K562 (cell line): Measurements from ENCODE around the gene USP48. TPM values are rescaled to one million over a fixed set of nuclear protein-coding genes. Genes with fewer than 3 reads are reported as not detected.

Source experiments
- ATAC-seq: fragments of 200-7000 bp; cut with Tn5 transposase; 3 replicates; pipeline ENCODE4 v1.9.1; 2020; ENCODE audit warnings: moderate library complexity
- BruUV-seq: library from RNA; stranded (reverse); fragments of 400-500 nt; replicated peaks from 2 replicates; lab custom pipeline; 2021; lab: Mats Ljungman, UMichigan
- CTCF ChIA-PET: fragments of 300-600 bp; formaldehyde crosslinking; extraction: SDS; loops from one replicate; lab custom pipeline; 2021; ENCODE audit warnings: low intra/inter-chr PET ratio; lab: Yijun Ruan, JAX
- POLR2A ChIA-PET: fragments of 300-600, 350-650 bp; sonication (Branson Sonifier 250); formaldehyde crosslinking; extraction: SDS; loops from one replicate; lab custom pipeline; 2021; ENCODE audit warnings: antibody characterized with exemption, inconsistent platforms; lab: Yijun Ruan, JAX
- DNase-seq, 4 experiments: peaks; one replicate each; pipeline versions ENCODE4 v3.0.0 to v3.0.0-alpha.2; 2011 to 2018; ENCODE audit warnings: low spot score in 3 of 4, mixed read lengths in 3 of 4; ENCODE audit errors: extremely low read depth in 1 of 4
- FAIRE-seq: peaks from 2 replicates; lab custom pipeline; 2011; peaks lifted over from hg19 to GRCh38; lab: Jason Lieb, UNC
- H2AFZ ChIP-seq: 2 replicates; pipeline ENCODE4 v1.6.0; 2011; ENCODE audit warnings: low read depth, low read length, control low read depth, inconsistent platforms
- H3K27ac ChIP-seq: fragments of 200-600 bp; 3 replicates; pipeline ENCODE4 v1.8.0; 2011; ENCODE audit warnings: low read depth, mild to moderate bottlenecking, control low read depth, inconsistent platforms, low read length, moderate library complexity, mixed read lengths; ENCODE audit errors: extremely low read depth
- H3K27me3 ChIP-seq, 2 experiments: fragments of 300-600 bp in 1 of 2; 2 replicates in 1 of 2; 3 replicates in 1 of 2; pipeline versions ENCODE4 v1.6.0 to v1.8.0; 2011; ENCODE audit warnings: inconsistent platforms in 2 of 2, low read length in 2 of 2, mild to moderate bottlenecking in 1 of 2, mixed read lengths in 1 of 2, moderate library complexity in 1 of 2; ENCODE audit not compliant: control insufficient read depth in 2 of 2, insufficient read depth in 2 of 2
- H3K36me3 ChIP-seq: fragments of 300-600 bp; 3 replicates; pipeline ENCODE4 v1.8.0; 2011; ENCODE audit warnings: mild to moderate bottlenecking, low read length, inconsistent platforms; ENCODE audit not compliant: control insufficient read depth, insufficient read depth
- H3K4me1 ChIP-seq, 2 experiments: fragments of 200-600 bp in 1 of 2; replicated peaks in 1 of 2; 2 replicates in 1 of 2; 3 replicates in 1 of 2; pipeline versions ENCODE4 v1.5.1 to v1.8.0; 2011; ENCODE audit warnings: inconsistent platforms in 2 of 2, low read length in 2 of 2, mild to moderate bottlenecking in 1 of 2, mixed read lengths in 1 of 2, moderate library complexity in 1 of 2; ENCODE audit not compliant: control insufficient read depth in 2 of 2, insufficient read depth in 2 of 2
- H3K4me2 ChIP-seq: 2 replicates; pipeline ENCODE4 v1.6.1; 2011; ENCODE audit warnings: low read length, control low read depth, inconsistent platforms, mixed read lengths; ENCODE audit not compliant: insufficient read depth
- H3K4me3 ChIP-seq: fragments of 200-600 bp; sonication (generic), shearing (Covaris generic); 2 replicates; pipeline ENCODE4 v1.5.1; 2016; ENCODE audit warnings: control low read depth, inconsistent platforms
- H3K79me2 ChIP-seq: fragments of 200-600 bp; 3 replicates; pipeline ENCODE4 v1.8.0; 2011; ENCODE audit warnings: low read length, inconsistent platforms; ENCODE audit not compliant: control insufficient read depth, insufficient read depth
- H3K9ac ChIP-seq, 2 experiments: 2 replicates each; pipeline versions ENCODE4 v1.6.0 to v1.6.1; 2011; ENCODE audit warnings: low read depth in 2 of 2, low read length in 2 of 2, control low read depth in 1 of 2, inconsistent platforms in 1 of 2, mild to moderate bottlenecking in 1 of 2, mixed read lengths in 1 of 2; ENCODE audit not compliant: insufficient read depth in 1 of 2
- H3K9me1 ChIP-seq: one replicate; pipeline ENCODE4 v1.6.0; 2011; ENCODE audit warnings: inconsistent platforms, mild to moderate bottlenecking, low read length, moderate library complexity; ENCODE audit not compliant: control insufficient read depth, insufficient read depth
- H3K9me3 ChIP-seq: replicated peaks from 2 replicates; pipeline ENCODE4 v1.5.1; 2011; ENCODE audit warnings: low read depth, low read length, inconsistent platforms; ENCODE audit not compliant: control insufficient read depth, insufficient read depth
- H4K20me1 ChIP-seq: replicated peaks from 2 replicates; pipeline ENCODE4 v1.6.1; 2011; ENCODE audit warnings: low read length, inconsistent platforms, mixed read lengths; ENCODE audit not compliant: control insufficient read depth, insufficient read depth
- DMBX1 ChIP-seq: fragments of 250-450 bp; sonication (Bioruptor Pico); IDR thresholded peaks from 2 replicates; pipeline ENCODE4 v1.8.0; 2022; ENCODE audit warnings: inconsistent platforms, mild to moderate bottlenecking, moderate library complexity, borderline replicate concordance
- EHMT2 ChIP-seq: fragments of 450-650 bp; IDR thresholded peaks from 2 replicates; pipeline ENCODE4 v1.6.1; 2018; ENCODE audit warnings: antibody characterized with exemption
- ELF4 ChIP-seq: fragments of 450-650 bp; formaldehyde crosslinking; IDR thresholded peaks from 2 replicates; pipeline ENCODE4 v1.4.0; 2022; ENCODE audit warnings: missing genetic modification characterization
- EWSR1 ChIP-seq: fragments of 450-650 bp; IDR thresholded peaks from 2 replicates; pipeline ENCODE4 v1.6.1; 2018; ENCODE audit warnings: borderline replicate concordance, mild to moderate bottlenecking, low read depth, moderate library complexity; ENCODE audit not compliant: partially characterized antibody
- HMBOX1 ChIP-seq: sonication (generic); IDR thresholded peaks from 2 replicates; pipeline ENCODE4 v1.6.1; 2016
- MTF1 ChIP-seq: fragments of 250-450 bp; sonication (Bioruptor Pico); IDR thresholded peaks from 2 replicates; pipeline ENCODE4 v1.9.0; 2021; ENCODE audit warnings: moderate library complexity, mild to moderate bottlenecking, inconsistent platforms, borderline replicate concordance
- MXI1 ChIP-seq: IDR thresholded peaks from 2 replicates; pipeline ENCODE4 v1.6.1; 2011; ENCODE audit warnings: low read depth, mild to moderate bottlenecking, improper control_type of control experiment, low read length
- NR3C1 ChIP-seq: sonication (generic); formaldehyde crosslinking; IDR thresholded peaks from 2 replicates; pipeline ENCODE4 v1.8.1; 2022; ENCODE audit warnings: missing genetic modification reagents
- RBBP5 ChIP-seq: fragments of 200-600 bp; sonication (generic); IDR thresholded peaks from 2 replicates; pipeline ENCODE4 v1.6.1; 2012; ENCODE audit warnings: borderline replicate concordance, mild to moderate bottlenecking, low read length, control low read depth, inconsistent platforms; ENCODE audit not compliant: insufficient read depth, poor library complexity, severe bottlenecking
- SETDB1 ChIP-seq: IDR thresholded peaks from one replicate; pipeline ENCODE4 v1.6.1; 2012; ENCODE audit warnings: low read length, control low read depth, inconsistent platforms
- TAF1 ChIP-seq: IDR thresholded peaks from 2 replicates; pipeline ENCODE4 v1.6.1; 2011; ENCODE audit warnings: mild to moderate bottlenecking, low read length, moderate library complexity; ENCODE audit not compliant: insufficient read depth, control insufficient read depth, severe bottlenecking; ENCODE audit errors: extremely low read depth
- XRCC3 ChIP-seq: fragments of 450-650 bp; IDR thresholded peaks from 2 replicates; pipeline ENCODE4 v1.6.1; 2017; ENCODE audit warnings: mild to moderate bottlenecking, moderate library complexity
- ZC3H4 ChIP-seq: sonication (generic); formaldehyde crosslinking; IDR thresholded peaks from 2 replicates; pipeline ENCODE4 v1.9.0; 2021; ENCODE audit warnings: missing genetic modification reagents, borderline replicate concordance
- ZNF253 ChIP-seq: fragments of 250-450 bp; sonication (Bioruptor Pico); conservative IDR thresholded peaks from 2 replicates; pipeline ENCODE4 v1.6.1; 2021; ENCODE audit warnings: mild to moderate bottlenecking
- ZNF586 ChIP-seq: fragments of 450-650 bp; formaldehyde crosslinking; conservative IDR thresholded peaks from 2 replicates; pipeline ENCODE4 v1.4.0; 2020; ENCODE audit warnings: mild to moderate bottlenecking, moderate library complexity
- WGBS: fragments of 100-300 bp; shearing (Covaris generic); methylation state at CpG from one replicate; pipeline ENCODE4 v1.1.6; 2016; ENCODE audit warnings: low coverage, mixed read lengths; ENCODE audit not compliant: insufficient coverage; ENCODE audit errors: missing lambda C conversion rate; 5-methylcytosine and 5-hydroxymethylcytosine counted together
- in situ Hi-C: fragments of 300-500 bp; cut with MboI; formaldehyde crosslinking; loops from 4 replicates; pipeline ENCODE4 v1.15.0; 2018; ENCODE audit warnings: inconsistent platforms, mixed read lengths
- intact Hi-C: fragments of 100-400 bp; cut with micrococcal nuclease; formaldehyde crosslinking; loops from 2 replicates; pipeline ENCODE4 v1.14.2; 2022
- polyA plus RNA-seq, 8 experiments: library from polyadenylated mRNA; depleted of rRNA in 4 of 8; stranded (reverse) in 5 of 8; unstranded in 3 of 8; fragments of >200 nt; fragmentation: Nextera tagmentation in 2 of 8; fragmentation: Illumina TruSeq in 1 of 8; extraction: Ambion mirVana in 2 of 8; extraction: Trizol in 1 of 8; gene quantifications; 2 replicates each; pipeline versions ENCODE4 v1.2.1 to v1.2.3, GENCODE V29; 2011 to 2014; ENCODE audit warnings: inconsistent platforms in 1 of 8, missing spikeins in 1 of 8
- total RNA-seq, 7 experiments: library from RNA; depleted of rRNA in 6 of 7; stranded (reverse); fragments of >200 nt in 6 of 7; fragmentation: Illumina TruSeq in 2 of 7; extraction: Trizol in 2 of 7; gene quantifications; 2 replicates each; pipeline versions ENCODE4 v1.2.1 to v1.2.3, GENCODE V29; 2011 to 2021; ENCODE audit warnings: low replicate concordance in 1 of 7
- TF ChIP-seq, protein P1 (sequence below): fragments of 250-450 bp; sonication (Bioruptor Pico); IDR thresholded peaks from 2 replicates; pipeline ENCODE4 v1.9.0; 2021; ENCODE audit warnings: mild to moderate bottlenecking
- TF ChIP-seq, protein P2 (sequence below): fragments of 250-450 bp; sonication (Bioruptor Pico); IDR thresholded peaks from 2 replicates; pipeline ENCODE4 v1.4.0; 2020; ENCODE audit warnings: mild to moderate bottlenecking, moderate library complexity
- TF ChIP-seq, protein P3 (sequence below), 2 experiments: fragments of 200-800 bp in 1 of 2; sonication (Bioruptor generic) in 1 of 2; sonication (generic) in 1 of 2; formaldehyde crosslinking in 1 of 2; IDR thresholded peaks in 1 of 2; conservative IDR thresholded peaks in 1 of 2; 2 replicates each; pipeline versions ENCODE4 v1.5.0 to v1.6.1; 2016 to 2020; ENCODE audit warnings: missing compliant biosample characterization in 1 of 2, missing genetic modification characterization in 1 of 2, missing genetic modification reagents in 1 of 2

Gene USP48
- total and polyA plus RNA-seq, 9 of the 15 experiments (the other 6 are each of a cell fraction or from before 2014, with no cell fraction given): 23.3 to 123 (median 106) TPM

DNA sequence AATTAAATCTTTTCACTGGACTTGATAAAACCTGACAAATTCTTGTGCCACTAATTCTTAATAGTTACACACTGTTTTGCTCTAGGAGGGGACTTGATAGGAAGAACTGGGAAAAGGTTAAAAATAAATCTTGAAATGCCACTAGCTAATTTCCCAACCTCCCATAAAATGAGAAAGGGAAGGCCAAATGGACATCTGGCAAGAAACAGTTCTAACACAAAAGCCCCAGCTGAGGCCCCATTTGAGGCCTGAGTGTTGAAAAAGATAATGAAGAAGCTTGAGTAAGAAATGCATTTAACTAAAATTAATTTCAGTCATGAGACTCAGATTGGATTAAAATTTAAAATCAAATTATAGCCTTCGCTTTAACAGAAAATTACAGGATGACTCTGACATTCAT, 102.6 kb downstream of the USP48 start:
- Histone ChIP-seq H3K9me3 (no peaks in the 10 kb centered on the region), H3K4me1 (peaks cover 8 to 21% of the 10 kb centered on the region in 2 experiments; a peak in 4 of 5 replicates), H3K9me1 (no peaks in the 10 kb centered on the region), H3K36me3 (peaks cover 79% of the 10 kb centered on the region), H3K4me3 (no peak overlapping the region), H4K20me1 (no peaks in the 10 kb centered on the region), H3K27me3 (no peaks in the 10 kb centered on the region), H2AFZ (no peak overlapping the region), H3K4me2 (no peak overlapping the region), H3K27ac (no peak overlapping the region), H3K9ac (no peak overlapping the region), H3K79me2 (no peaks in the 10 kb centered on the region)
- POLR2A ChIA-PET: interaction anchor here (0.7 to 2.2 kb wide), 2 partner anchors 9 kb away, joined by 3 to 9 read pairs; no protein-coding TSS in a partner anchor
- FAIRE-seq (no peak), ATAC-seq (no peak), DNase-seq (no peak)
- in situ Hi-C loops (no loop called here), intact Hi-C loops (no loop called here)
- TF ChIP-seq ZNF586 (CRISPR knock-in tag): no peak
- no peak for TF ChIP-seq MTF1 (CRISPR knock-in tag)
- no peak for TF ChIP-seq EHMT2
- no peak for TF ChIP-seq TAF1
- TF ChIP-seq, protein P1, sequence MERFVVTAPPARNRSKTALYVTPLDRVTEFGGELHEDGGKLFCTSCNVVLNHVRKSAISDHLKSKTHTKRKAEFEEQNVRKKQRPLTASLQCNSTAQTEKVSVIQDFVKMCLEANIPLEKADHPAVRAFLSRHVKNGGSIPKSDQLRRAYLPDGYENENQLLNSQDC (CRISPR knock-in tag): no peak
- no peak for TF ChIP-seq HMBOX1
- no peak for TF ChIP-seq XRCC3
- TF ChIP-seq DMBX1 (CRISPR knock-in tag): no peak
- TF ChIP-seq SETDB1: no peak
- TF ChIP-seq, protein P2, sequence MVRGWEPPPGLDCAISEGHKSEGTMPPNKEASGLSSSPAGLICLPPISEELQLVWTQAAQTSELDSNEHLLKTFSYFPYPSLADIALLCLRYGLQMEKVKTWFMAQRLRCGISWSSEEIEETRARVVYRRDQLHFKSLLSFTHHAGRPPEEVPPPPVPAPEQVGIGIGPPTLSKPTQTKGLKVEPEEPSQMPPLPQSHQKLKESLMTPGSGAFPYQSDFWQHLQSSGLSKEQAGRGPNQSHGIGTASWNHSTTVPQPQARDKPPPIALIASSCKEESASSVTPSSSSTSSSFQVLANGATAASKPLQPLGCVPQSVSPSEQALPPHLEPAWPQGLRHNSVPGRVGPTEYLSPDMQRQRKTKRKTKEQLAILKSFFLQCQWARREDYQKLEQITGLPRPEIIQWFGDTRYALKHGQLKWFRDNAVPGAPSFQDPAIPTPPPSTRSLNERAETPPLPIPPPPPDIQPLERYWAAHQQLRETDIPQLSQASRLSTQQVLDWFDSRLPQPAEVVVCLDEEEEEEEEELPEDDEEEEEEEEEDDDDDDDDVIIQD (CRISPR knock-in tag): no peak
- no peak for TF ChIP-seq ZC3H4
- TF ChIP-seq ELF4 (CRISPR knock-in tag): no peak
- no peak for TF ChIP-seq NR3C1 (CRISPR knock-in tag)
- no peak for TF ChIP-seq ZNF253 (CRISPR knock-in tag)
- no peak for TF ChIP-seq MXI1
- TF ChIP-seq, protein P3, sequence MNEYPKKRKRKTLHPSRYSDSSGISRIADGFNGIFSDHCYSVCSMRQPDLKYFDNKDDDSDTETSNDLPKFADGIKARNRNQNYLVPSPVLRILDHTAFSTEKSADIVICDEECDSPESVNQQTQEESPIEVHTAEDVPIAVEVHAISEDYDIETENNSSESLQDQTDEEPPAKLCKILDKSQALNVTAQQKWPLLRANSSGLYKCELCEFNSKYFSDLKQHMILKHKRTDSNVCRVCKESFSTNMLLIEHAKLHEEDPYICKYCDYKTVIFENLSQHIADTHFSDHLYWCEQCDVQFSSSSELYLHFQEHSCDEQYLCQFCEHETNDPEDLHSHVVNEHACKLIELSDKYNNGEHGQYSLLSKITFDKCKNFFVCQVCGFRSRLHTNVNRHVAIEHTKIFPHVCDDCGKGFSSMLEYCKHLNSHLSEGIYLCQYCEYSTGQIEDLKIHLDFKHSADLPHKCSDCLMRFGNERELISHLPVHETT (CRISPR knock-in tag; conservative IDR thresholded peaks at IDR 0.05 in 1 of 2, IDR thresholded peaks at IDR 0.05 in 1 of 2): no peak
- no peak for TF ChIP-seq RBBP5
- TF ChIP-seq EWSR1: no peak
- CTCF ChIA-PET: interaction anchor here (0.5 kb wide), 1 partner anchor 93 kb away, joined by 6 read pairs; no protein-coding TSS in a partner anchor
- no TSS peak for BruUV-seq
- 95% methylated on average over 1 of the region's 1 CpG for WGBS
